GM23338 (cell line): ENCODE measurements around the gene IQGAP1. TPM values are rescaled to one million over a fixed set of nuclear protein-coding genes. Genes with fewer than 3 reads are reported as not detected.

Experiments used
- ATAC-seq: fragments of 200-7000 bp; cut with Tn5 transposase; 3 replicates; pipeline ENCODE4 v1.9.1; 2020
- DNase-seq: peaks from one replicate; pipeline ENCODE4 v3.0.0-alpha.2; 2015; ENCODE audit warnings: low spot score
- H2AFZ ChIP-seq: fragments of 200-600 bp; sonication (generic); 2 replicates; pipeline ENCODE4 v1.8.0; 2016; ENCODE audit warnings: antibody characterized with exemption, mild to moderate bottlenecking, moderate library complexity
- H3F3A ChIP-seq: fragments of 200-600 bp; sonication (generic); replicated peaks from 2 replicates; pipeline ENCODE4 v1.8.0; 2017; ENCODE audit warnings: antibody characterized with exemption, mixed run types, low read depth
- H3K27ac ChIP-seq: fragments of 200-600 bp; sonication (generic); 2 replicates; pipeline ENCODE4 v1.6.1; 2016; ENCODE audit warnings: low read depth
- H3K27me3 ChIP-seq: fragments of 200-600 bp; sonication (generic); 2 replicates; pipeline ENCODE4 v1.8.0; 2016; ENCODE audit warnings: mild to moderate bottlenecking, mixed run types, moderate library complexity; ENCODE audit not compliant: insufficient read depth
- H3K36me3 ChIP-seq: fragments of 200-600 bp; sonication (generic); 2 replicates; pipeline ENCODE4 v1.8.0; 2016; ENCODE audit warnings: mild to moderate bottlenecking; ENCODE audit not compliant: insufficient read depth
- H3K4me1 ChIP-seq: fragments of 200-600 bp; sonication (generic); 2 replicates; pipeline ENCODE4 v1.8.0; 2016; ENCODE audit warnings: mild to moderate bottlenecking, moderate library complexity; ENCODE audit not compliant: insufficient read depth
- H3K4me2 ChIP-seq: fragments of 200-600 bp; sonication (generic); 2 replicates; pipeline ENCODE4 v1.7.1; 2017; ENCODE audit warnings: mixed run types
- H3K4me3 ChIP-seq: fragments of 200-600 bp; sonication (generic); 2 replicates; pipeline ENCODE4 v1.6.1; 2016; ENCODE audit warnings: mixed run types
- H3K79me2 ChIP-seq: fragments of 200-600 bp; sonication (generic); replicated peaks from 2 replicates; pipeline ENCODE4 v1.8.0; 2017; ENCODE audit warnings: mild to moderate bottlenecking; ENCODE audit not compliant: insufficient read depth
- H3K9me2 ChIP-seq: fragments of 200-600 bp; sonication (generic); 2 replicates; pipeline ENCODE4 v1.8.0; 2017; ENCODE audit not compliant: insufficient read depth
- H4K20me1 ChIP-seq: fragments of 200-600 bp; sonication (generic); replicated peaks from 2 replicates; pipeline ENCODE4 v1.8.0; 2017; ENCODE audit warnings: mild to moderate bottlenecking; ENCODE audit not compliant: insufficient read depth
- H3K27ac Mint-ChIP-seq: 2 replicates; pipeline ENCODE4 v1.8.0; 2020; ENCODE audit warnings: inconsistent platforms, mild to moderate bottlenecking, moderate library complexity, mixed read lengths
- H3K27me3 Mint-ChIP-seq: 3 replicates; pipeline ENCODE4 v1.8.0; 2022; ENCODE audit warnings: low read depth, mild to moderate bottlenecking, moderate library complexity, mixed read lengths, inconsistent platforms; ENCODE audit not compliant: insufficient read depth, poor library complexity
- H3K36me3 Mint-ChIP-seq: 3 replicates; pipeline ENCODE4 v1.8.0; 2021; ENCODE audit warnings: low read depth, mild to moderate bottlenecking, inconsistent platforms, moderate library complexity, mixed read lengths
- H3K4me1 Mint-ChIP-seq: 3 replicates; pipeline ENCODE4 v1.8.0; 2020; ENCODE audit warnings: mild to moderate bottlenecking, inconsistent platforms, mixed read lengths
- H3K4me3 Mint-ChIP-seq: 3 replicates; pipeline ENCODE4 v1.8.0; 2021; ENCODE audit warnings: moderate library complexity, mild to moderate bottlenecking, inconsistent platforms, mixed read lengths
- H3K9me3 Mint-ChIP-seq: 3 replicates; pipeline ENCODE4 v1.8.0; 2020; ENCODE audit warnings: moderate library complexity, mild to moderate bottlenecking, inconsistent platforms, mixed read lengths
- CREB1 ChIP-seq: fragments of 250-450 bp; sonication (Bioruptor Pico); IDR thresholded peaks from 2 replicates; pipeline ENCODE4 v1.5.0; 2020; ENCODE audit warnings: low read depth, mild to moderate bottlenecking, moderate library complexity
- EZH2 ChIP-seq: fragments of 200-600 bp; sonication (generic); IDR thresholded peaks from one replicate; pipeline ENCODE4 v1.8.0; 2017; ENCODE audit warnings: antibody characterized with exemption, mild to moderate bottlenecking, low read depth; ENCODE audit not compliant: unreplicated experiment
- EZH2phosphoT487 ChIP-seq: fragments of 200-600 bp; sonication (generic); IDR thresholded peaks from one replicate; pipeline ENCODE4 v1.8.1; 2018; ENCODE audit warnings: antibody characterized with exemption; ENCODE audit not compliant: unreplicated experiment
- JUNB ChIP-seq: IDR thresholded peaks from one replicate; pipeline ENCODE4 v1.6.1; 2016; ENCODE audit warnings: antibody characterized with exemption; ENCODE audit not compliant: unreplicated experiment
- NANOG ChIP-seq: IDR thresholded peaks from 2 replicates; pipeline ENCODE4 v1.6.1; 2016; ENCODE audit warnings: antibody characterized with exemption, borderline replicate concordance
- POLR2AphosphoS5 ChIP-seq: IDR thresholded peaks from 2 replicates; pipeline ENCODE4 v1.6.1; 2016; ENCODE audit warnings: antibody characterized with exemption, low read depth
- STAT1 ChIP-seq: IDR thresholded peaks from one replicate; pipeline ENCODE4 v1.6.1; 2016; ENCODE audit warnings: antibody characterized with exemption; ENCODE audit not compliant: unreplicated experiment
- ZNF114 ChIP-seq: fragments of 250-450 bp; sonication (Bioruptor Pico); IDR thresholded peaks from 2 replicates; pipeline ENCODE4 v1.5.0; 2020; ENCODE audit warnings: mild to moderate bottlenecking, moderate library complexity
- ZNF331 ChIP-seq: fragments of 250-450 bp; sonication (Bioruptor Pico); IDR thresholded peaks from 2 replicates; pipeline ENCODE4 v1.5.0; 2020; ENCODE audit warnings: low read depth, mild to moderate bottlenecking, moderate library complexity
- polyA plus RNA-seq: library from polyadenylated mRNA; unstranded; fragments of >200 nt; fragmentation: Nextera tagmentation; extraction: Ambion mirVana; gene quantifications from 2 replicates; pipeline ENCODE4 v1.2.1, GENCODE V29; 2016
- total RNA-seq: library from RNA; depleted of rRNA; stranded (reverse); fragments of >200 nt; shearing (Covaris generic); gene quantifications from 2 replicates; pipeline ENCODE4 v1.2.3, GENCODE V29; 2014
- TF ChIP-seq, protein P1 (sequence below), 2 experiments: fragments of 200-600 bp in 1 of 2; sonication (generic) in 1 of 2; conservative IDR thresholded peaks; 2 replicates each; pipeline versions ENCODE4 v1.5.1 to v1.6.1; 2016 to 2017; ENCODE audit warnings: antibody characterized with exemption in 2 of 2, low read depth in 2 of 2, mild to moderate bottlenecking in 2 of 2, moderate library complexity in 1 of 2
- TF ChIP-seq, protein P2 (sequence below): IDR thresholded peaks from one replicate; pipeline ENCODE4 v1.6.1; 2018; ENCODE audit warnings: antibody characterized with exemption; ENCODE audit not compliant: unreplicated experiment
- TF ChIP-seq, protein P3 (sequence below): fragments of 250-450 bp; sonication (Bioruptor Pico); IDR thresholded peaks from 2 replicates; pipeline ENCODE4 v1.5.0; 2020; ENCODE audit warnings: mild to moderate bottlenecking, moderate library complexity
- TF ChIP-seq, protein P4 (sequence below): IDR thresholded peaks from 2 replicates; pipeline ENCODE4 v1.6.1; 2016; ENCODE audit warnings: antibody characterized with exemption

The IQGAP1 gene
- total and polyA plus RNA-seq, 2 experiments from 2014 or later, result 92.7 to 159 TPM

DNA sequence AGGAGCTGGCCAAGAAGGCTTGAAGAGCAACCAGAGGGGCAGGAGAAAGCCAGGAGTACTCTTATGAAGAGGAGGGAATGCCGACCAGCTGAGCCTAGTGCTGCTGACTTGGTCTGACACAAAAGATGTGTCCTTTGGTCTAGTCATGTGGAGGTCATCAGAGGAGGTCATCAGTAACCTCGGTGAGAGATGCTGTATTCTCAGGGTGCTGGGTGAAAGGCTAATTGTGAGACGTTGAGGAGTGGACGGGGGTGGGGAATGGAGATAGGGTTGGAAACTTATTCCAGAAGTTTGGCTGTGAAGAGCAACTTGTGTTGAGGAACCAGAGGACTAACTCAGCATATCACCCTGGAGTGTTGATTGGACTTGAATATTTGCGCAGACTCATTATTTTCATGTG is 147.2 kb downstream of the IQGAP1 start:
- Mint-ChIP-seq H3K4me3 (no peak overlapping the region), H3K27ac (no peak overlapping the region), H3K4me1 (peaks cover 7% of the 10 kb centered on the region), H3K9me3 (no peaks in the 10 kb centered on the region), H3K36me3 (no peaks in the 10 kb centered on the region), H3K27me3 (peaks cover 20% of the 10 kb centered on the region)
- H3K36me3 ChIP-seq, result no peaks in the 10 kb centered on the region
- peaks cover 8% of the 10 kb centered on the region; the same call in 1 of the 2 replicates for H4K20me1 ChIP-seq
- DNase-seq, result no peak
- H3K27ac ChIP-seq, result no peak overlapping the region
- peaks cover 3% of the 10 kb centered on the region; the same call in 1 of the 2 replicates for H3F3A ChIP-seq
- H3K4me1 ChIP-seq, result no peaks in the 10 kb centered on the region
- no peak for ATAC-seq
- H3K4me2 ChIP-seq, result no peak overlapping the region
- H3K4me3 ChIP-seq, result no peak overlapping the region
- TF ChIP-seq CREB1 (no peak), POLR2AphosphoS5 (no peak), EZH2phosphoT487 (no peak), EZH2 (no peak), ZNF331 (CRISPR knock-in tag) (no peak), NANOG (no peak), STAT1 (no peak), JUNB (no peak), ZNF114 (CRISPR knock-in tag) (no peak)
- TF ChIP-seq, protein P1, sequence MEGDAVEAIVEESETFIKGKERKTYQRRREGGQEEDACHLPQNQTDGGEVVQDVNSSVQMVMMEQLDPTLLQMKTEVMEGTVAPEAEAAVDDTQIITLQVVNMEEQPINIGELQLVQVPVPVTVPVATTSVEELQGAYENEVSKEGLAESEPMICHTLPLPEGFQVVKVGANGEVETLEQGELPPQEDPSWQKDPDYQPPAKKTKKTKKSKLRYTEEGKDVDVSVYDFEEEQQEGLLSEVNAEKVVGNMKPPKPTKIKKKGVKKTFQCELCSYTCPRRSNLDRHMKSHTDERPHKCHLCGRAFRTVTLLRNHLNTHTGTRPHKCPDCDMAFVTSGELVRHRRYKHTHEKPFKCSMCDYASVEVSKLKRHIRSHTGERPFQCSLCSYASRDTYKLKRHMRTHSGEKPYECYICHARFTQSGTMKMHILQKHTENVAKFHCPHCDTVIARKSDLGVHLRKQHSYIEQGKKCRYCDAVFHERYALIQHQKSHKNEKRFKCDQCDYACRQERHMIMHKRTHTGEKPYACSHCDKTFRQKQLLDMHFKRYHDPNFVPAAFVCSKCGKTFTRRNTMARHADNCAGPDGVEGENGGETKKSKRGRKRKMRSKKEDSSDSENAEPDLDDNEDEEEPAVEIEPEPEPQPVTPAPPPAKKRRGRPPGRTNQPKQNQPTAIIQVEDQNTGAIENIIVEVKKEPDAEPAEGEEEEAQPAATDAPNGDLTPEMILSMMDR (conservative IDR thresholded peaks at IDR 0.05; ENCODE audit: low read depth in 2 of 2), result no peak
- TF ChIP-seq, protein P2, sequence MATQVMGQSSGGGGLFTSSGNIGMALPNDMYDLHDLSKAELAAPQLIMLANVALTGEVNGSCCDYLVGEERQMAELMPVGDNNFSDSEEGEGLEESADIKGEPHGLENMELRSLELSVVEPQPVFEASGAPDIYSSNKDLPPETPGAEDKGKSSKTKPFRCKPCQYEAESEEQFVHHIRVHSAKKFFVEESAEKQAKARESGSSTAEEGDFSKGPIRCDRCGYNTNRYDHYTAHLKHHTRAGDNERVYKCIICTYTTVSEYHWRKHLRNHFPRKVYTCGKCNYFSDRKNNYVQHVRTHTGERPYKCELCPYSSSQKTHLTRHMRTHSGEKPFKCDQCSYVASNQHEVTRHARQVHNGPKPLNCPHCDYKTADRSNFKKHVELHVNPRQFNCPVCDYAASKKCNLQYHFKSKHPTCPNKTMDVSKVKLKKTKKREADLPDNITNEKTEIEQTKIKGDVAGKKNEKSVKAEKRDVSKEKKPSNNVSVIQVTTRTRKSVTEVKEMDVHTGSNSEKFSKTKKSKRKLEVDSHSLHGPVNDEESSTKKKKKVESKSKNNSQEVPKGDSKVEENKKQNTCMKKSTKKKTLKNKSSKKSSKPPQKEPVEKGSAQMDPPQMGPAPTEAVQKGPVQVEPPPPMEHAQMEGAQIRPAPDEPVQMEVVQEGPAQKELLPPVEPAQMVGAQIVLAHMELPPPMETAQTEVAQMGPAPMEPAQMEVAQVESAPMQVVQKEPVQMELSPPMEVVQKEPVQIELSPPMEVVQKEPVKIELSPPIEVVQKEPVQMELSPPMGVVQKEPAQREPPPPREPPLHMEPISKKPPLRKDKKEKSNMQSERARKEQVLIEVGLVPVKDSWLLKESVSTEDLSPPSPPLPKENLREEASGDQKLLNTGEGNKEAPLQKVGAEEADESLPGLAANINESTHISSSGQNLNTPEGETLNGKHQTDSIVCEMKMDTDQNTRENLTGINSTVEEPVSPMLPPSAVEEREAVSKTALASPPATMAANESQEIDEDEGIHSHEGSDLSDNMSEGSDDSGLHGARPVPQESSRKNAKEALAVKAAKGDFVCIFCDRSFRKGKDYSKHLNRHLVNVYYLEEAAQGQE, result no peak
- TF ChIP-seq, protein P3, sequence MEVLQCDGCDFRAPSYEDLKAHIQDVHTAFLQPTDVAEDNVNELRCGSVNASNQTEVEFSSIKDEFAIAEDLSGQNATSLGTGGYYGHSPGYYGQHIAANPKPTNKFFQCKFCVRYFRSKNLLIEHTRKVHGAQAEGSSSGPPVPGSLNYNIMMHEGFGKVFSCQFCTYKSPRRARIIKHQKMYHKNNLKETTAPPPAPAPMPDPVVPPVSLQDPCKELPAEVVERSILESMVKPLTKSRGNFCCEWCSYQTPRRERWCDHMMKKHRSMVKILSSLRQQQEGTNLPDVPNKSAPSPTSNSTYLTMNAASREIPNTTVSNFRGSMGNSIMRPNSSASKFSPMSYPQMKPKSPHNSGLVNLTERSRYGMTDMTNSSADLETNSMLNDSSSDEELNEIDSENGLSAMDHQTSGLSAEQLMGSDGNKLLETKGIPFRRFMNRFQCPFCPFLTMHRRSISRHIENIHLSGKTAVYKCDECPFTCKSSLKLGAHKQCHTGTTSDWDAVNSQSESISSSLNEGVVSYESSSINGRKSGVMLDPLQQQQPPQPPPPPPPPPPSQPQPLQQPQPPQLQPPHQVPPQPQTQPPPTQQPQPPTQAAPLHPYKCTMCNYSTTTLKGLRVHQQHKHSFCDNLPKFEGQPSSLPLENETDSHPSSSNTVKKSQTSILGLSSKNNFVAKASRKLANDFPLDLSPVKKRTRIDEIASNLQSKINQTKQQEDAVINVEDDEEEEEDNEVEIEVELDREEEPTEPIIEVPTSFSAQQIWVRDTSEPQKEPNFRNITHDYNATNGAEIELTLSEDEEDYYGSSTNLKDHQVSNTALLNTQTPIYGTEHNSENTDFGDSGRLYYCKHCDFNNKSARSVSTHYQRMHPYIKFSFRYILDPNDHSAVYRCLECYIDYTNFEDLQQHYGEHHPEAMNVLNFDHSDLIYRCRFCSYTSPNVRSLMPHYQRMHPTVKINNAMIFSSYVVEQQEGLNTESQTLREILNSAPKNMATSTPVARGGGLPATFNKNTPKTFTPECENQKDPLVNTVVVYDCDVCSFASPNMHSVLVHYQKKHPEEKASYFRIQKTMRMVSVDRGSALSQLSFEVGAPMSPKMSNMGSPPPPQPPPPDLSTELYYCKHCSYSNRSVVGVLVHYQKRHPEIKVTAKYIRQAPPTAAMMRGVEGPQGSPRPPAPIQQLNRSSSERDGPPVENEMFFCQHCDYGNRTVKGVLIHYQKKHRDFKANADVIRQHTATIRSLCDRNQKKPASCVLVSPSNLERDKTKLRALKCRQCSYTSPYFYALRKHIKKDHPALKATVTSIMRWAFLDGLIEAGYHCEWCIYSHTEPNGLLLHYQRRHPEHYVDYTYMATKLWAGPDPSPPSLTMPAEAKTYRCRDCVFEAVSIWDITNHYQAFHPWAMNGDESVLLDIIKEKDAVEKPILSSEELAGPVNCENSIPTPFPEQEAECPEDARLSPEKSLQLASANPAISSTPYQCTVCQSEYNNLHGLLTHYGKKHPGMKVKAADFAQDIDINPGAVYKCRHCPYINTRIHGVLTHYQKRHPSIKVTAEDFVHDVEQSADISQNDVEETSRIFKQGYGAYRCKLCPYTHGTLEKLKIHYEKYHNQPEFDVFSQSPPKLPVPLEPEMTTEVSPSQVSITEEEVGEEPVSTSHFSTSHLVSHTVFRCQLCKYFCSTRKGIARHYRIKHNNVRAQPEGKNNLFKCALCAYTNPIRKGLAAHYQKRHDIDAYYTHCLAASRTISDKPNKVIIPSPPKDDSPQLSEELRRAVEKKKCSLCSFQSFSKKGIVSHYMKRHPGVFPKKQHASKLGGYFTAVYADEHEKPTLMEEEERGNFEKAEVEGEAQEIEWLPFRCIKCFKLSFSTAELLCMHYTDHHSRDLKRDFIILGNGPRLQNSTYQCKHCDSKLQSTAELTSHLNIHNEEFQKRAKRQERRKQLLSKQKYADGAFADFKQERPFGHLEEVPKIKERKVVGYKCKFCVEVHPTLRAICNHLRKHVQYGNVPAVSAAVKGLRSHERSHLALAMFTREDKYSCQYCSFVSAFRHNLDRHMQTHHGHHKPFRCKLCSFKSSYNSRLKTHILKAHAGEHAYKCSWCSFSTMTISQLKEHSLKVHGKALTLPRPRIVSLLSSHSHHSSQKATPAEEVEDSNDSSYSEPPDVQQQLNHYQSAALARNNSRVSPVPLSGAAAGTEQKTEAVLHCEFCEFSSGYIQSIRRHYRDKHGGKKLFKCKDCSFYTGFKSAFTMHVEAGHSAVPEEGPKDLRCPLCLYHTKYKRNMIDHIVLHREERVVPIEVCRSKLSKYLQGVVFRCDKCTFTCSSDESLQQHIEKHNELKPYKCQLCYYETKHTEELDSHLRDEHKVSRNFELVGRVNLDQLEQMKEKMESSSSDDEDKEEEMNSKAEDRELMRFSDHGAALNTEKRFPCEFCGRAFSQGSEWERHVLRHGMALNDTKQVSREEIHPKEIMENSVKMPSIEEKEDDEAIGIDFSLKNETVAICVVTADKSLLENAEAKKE, result no peak
- TF ChIP-seq, protein P4, sequence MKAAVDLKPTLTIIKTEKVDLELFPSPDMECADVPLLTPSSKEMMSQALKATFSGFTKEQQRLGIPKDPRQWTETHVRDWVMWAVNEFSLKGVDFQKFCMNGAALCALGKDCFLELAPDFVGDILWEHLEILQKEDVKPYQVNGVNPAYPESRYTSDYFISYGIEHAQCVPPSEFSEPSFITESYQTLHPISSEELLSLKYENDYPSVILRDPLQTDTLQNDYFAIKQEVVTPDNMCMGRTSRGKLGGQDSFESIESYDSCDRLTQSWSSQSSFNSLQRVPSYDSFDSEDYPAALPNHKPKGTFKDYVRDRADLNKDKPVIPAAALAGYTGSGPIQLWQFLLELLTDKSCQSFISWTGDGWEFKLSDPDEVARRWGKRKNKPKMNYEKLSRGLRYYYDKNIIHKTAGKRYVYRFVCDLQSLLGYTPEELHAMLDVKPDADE, result no peak
- H2AFZ ChIP-seq, result no peak overlapping the region
- no peaks in the 10 kb centered on the region for H3K79me2 ChIP-seq
- H3K27me3 ChIP-seq, result peaks cover 25% of the 10 kb centered on the region
- peaks cover 4% of the 10 kb centered on the region; the same call in 1 of the 2 replicates for H3K9me2 ChIP-seq
